ENCODE data around the gene AVPR1A.

GRCh38 chr12:63150713-63151622, at the start of gene AVPR1A:
- TF ChIP-seq, protein P1, sequence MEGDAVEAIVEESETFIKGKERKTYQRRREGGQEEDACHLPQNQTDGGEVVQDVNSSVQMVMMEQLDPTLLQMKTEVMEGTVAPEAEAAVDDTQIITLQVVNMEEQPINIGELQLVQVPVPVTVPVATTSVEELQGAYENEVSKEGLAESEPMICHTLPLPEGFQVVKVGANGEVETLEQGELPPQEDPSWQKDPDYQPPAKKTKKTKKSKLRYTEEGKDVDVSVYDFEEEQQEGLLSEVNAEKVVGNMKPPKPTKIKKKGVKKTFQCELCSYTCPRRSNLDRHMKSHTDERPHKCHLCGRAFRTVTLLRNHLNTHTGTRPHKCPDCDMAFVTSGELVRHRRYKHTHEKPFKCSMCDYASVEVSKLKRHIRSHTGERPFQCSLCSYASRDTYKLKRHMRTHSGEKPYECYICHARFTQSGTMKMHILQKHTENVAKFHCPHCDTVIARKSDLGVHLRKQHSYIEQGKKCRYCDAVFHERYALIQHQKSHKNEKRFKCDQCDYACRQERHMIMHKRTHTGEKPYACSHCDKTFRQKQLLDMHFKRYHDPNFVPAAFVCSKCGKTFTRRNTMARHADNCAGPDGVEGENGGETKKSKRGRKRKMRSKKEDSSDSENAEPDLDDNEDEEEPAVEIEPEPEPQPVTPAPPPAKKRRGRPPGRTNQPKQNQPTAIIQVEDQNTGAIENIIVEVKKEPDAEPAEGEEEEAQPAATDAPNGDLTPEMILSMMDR (IDR thresholded peaks at IDR 0.05) = no peak
- no peak for TF ChIP-seq EZH2 (IDR thresholded peaks at IDR 0.05; ENCODE audit: borderline replicate concordance, insufficient read depth, low read depth, low read length, poor library complexity, severe bottlenecking)

All from B cell (primary cell).